Stimulated activated CD8-positive, alpha-beta memory T cell treated with anti-CD3 and anti-CD28 coated beads, Interleukin-15, amount 100 ng/mL, for 24 hours (primary cell): ENCODE data around the gene QSOX1.

Experiments
- DNase-seq: peaks from one replicate; pipeline ENCODE4 v3.0.0-alpha.2; 2020; ENCODE audit warnings: low read depth

QSOX1 gene

GRCh38 chr1:180213401-180214170 is 58.9 kb downstream of the QSOX1 start:
- DNase-seq: no peak

GRCh38 chr1:180215856-180216625 is 61.4 kb downstream of the QSOX1 start:
- no peak for DNase-seq

- DNase-seq: no peak
These were observed 62.3 kb downstream of the QSOX1 start for GRCh38 chr1:180217006-180217405.

GRCh38 chr1:180218806-180219765 is 64.4 kb downstream of the QSOX1 start:
- no peak for DNase-seq

- DNase-seq: no peak
These were observed 65.1 kb downstream of the QSOX1 start for GRCh38 chr1:180219776-180220175.

- DNase-seq: no peak
These were observed 66.8 kb downstream of the QSOX1 start for GRCh38 chr1:180221462-180221861.

GRCh38 chr1:180224902-180225301 is 70.2 kb downstream of the QSOX1 start:
- DNase-seq: no peak

- no peak for DNase-seq
These were observed 70.7 kb downstream of the QSOX1 start for GRCh38 chr1:180225403-180225802.

- DNase-seq: no peak
These were observed 73.4 kb downstream of the QSOX1 start for GRCh38 chr1:180227861-180228647.

GRCh38 chr1:180228648-180229482 is 74.2 kb downstream of the QSOX1 start:
- DNase-seq: no peak

GRCh38 chr1:180229483-180230415 is 75.1 kb downstream of the QSOX1 start, which contains the start of gene LHX4:
Gene LHX4, plus strand, starts transcription at chr1:180230264. Its CDS starts 266 bp downstream, at chr1:180230530.
- DNase-seq: no peak

- DNase-seq: no peak
These were observed 75.7 kb downstream of the QSOX1 start for GRCh38 chr1:180230416-180230790.

- DNase-seq: no peak
These were observed 76.3 kb downstream of the QSOX1 start for GRCh38 chr1:180230791-180231505.

GRCh38 chr1:180231506-180231921 is 76.8 kb downstream of the QSOX1 start:
- no peak for DNase-seq

- DNase-seq: no peak
These were observed 77.3 kb downstream of the QSOX1 start for GRCh38 chr1:180231936-180232335.

GRCh38 chr1:180232521-180233043 is 77.9 kb downstream of the QSOX1 start:
- DNase-seq: no peak

GRCh38 chr1:180233191-180234011 is 78.7 kb downstream of the QSOX1 start:
- DNase-seq: no peak
